Kidney (tissue), 14 donors: ENCODE measurements around the gene NSD1. TPM values are rescaled to one million over a fixed set of nuclear protein-coding genes. Genes with fewer than 3 reads are reported as not detected.

Experiments
- DNase-seq, 5 donors: peaks; one replicate each; pipeline ENCODE4 v3.0.0-alpha.2; 2013 to 2020
- FAIRE-seq: peaks from 2 replicates; lab custom pipeline; 2012; peaks lifted over from hg19 to GRCh38; lab: Jason Lieb, UNC
- H3K27ac ChIP-seq, 2 donors: one replicate each; pipeline ENCODE4 v1.7.0; 2013; ENCODE audit warnings: low read depth in 2 of 2, low read length in 2 of 2, inconsistent platforms in 1 of 2
- H3K27me3 ChIP-seq: one replicate; pipeline ENCODE4 v1.7.1; 2013; ENCODE audit warnings: low read length, inconsistent platforms; ENCODE audit not compliant: control insufficient read depth, insufficient read depth
- H3K36me3 ChIP-seq, 3 donors: one replicate each; pipeline versions ENCODE4 v1.7.0 to v1.7.1; 2013; ENCODE audit warnings: low read length in 3 of 3, control low read depth in 1 of 3, inconsistent platforms in 1 of 3; ENCODE audit not compliant: insufficient read depth in 3 of 3, control insufficient read depth in 2 of 3
- H3K4me1 ChIP-seq, 3 donors: one replicate each; pipeline versions ENCODE4 v1.7.0 to v1.7.1; 2013; ENCODE audit warnings: low read length in 3 of 3, inconsistent platforms in 1 of 3, low read depth in 1 of 3; ENCODE audit not compliant: control insufficient read depth in 2 of 3, insufficient read depth in 2 of 3
- H3K4me3 ChIP-seq, 3 donors: one replicate each; pipeline versions ENCODE4 v1.7.0 to v1.8.1; 2013; ENCODE audit warnings: low read length in 3 of 3, control low read depth in 1 of 3, inconsistent platforms in 1 of 3
- H3K9ac ChIP-seq, 3 donors: one replicate each; pipeline versions ENCODE4 v1.7.0 to v1.7.1; 2013; ENCODE audit warnings: low read length in 3 of 3, control low read depth in 1 of 3, inconsistent platforms in 1 of 3
- H3K9me3 ChIP-seq, 3 donors: one replicate each; pipeline versions ENCODE4 v1.7.0 to v1.7.1; 2013; ENCODE audit warnings: low read length in 3 of 3, control low read depth in 1 of 3, inconsistent platforms in 1 of 3; ENCODE audit not compliant: control insufficient read depth in 2 of 3, insufficient read depth in 1 of 3
- CTCF ChIP-seq: IDR thresholded peaks from 3 replicates; pipeline ENCODE4 v1.5.1; 2012; ENCODE audit warnings: mild to moderate bottlenecking, moderate library complexity, borderline replicate concordance; ENCODE audit not compliant: insufficient read depth; ENCODE audit errors: extremely low read depth
- intact Hi-C: fragments of 100-400 bp; cut with DNase I; formaldehyde crosslinking; loops from one replicate; pipeline ENCODE4 v1.11.1; 2022
- polyA plus RNA-seq: library from polyadenylated mRNA; stranded (reverse); fragments of 350-450 nt; fragmentation: Illumina TruSeq; extraction: RNeasy Lipid Tissue Mini Kit (QIAGEN cat#74804); gene quantifications from one replicate; pipeline ENCODE4 v1.2.3, GENCODE V29; 2014; ENCODE audit warnings: low read depth, low replicate concordance; ENCODE audit not compliant: insufficient read depth
- total RNA-seq: library from RNA; stranded (reverse); fragmentation: NEBNext Ultra II Directional; extraction: Animal tissue kit (Norgen Biotek cat#: 25700); gene quantifications from one replicate; pipeline ENCODE4 v1.2.1, GENCODE V29; 2021
- donor health status: control.
- donor health status: control.
- donor health status: control.
- donor health status: control.
- donor health status: control.
- donor health status: DM: yes; HTN: yes; CAD: no.
- donor health status: Normal renal cell carcinoma (clear cell type).

The NSD1 gene
- total and polyA plus RNA-seq, 2 donors from 2014 or later: 6.0 to 99.1 TPM

GRCh38 chr5:177183142-177183541 is 49.6 kb downstream of the NSD1 start:
- TF ChIP-seq CTCF: no peak
- Histone ChIP-seq H3K27ac (no peak overlapping the region), H3K4me1 (peaks cover 0 to 2% (median 0%) of the 10 kb centered on the region in 3 donors), H3K27me3 (no peaks in the 10 kb centered on the region), H3K9ac (no peak overlapping the region), H3K9me3 (no peaks in the 10 kb centered on the region), H3K4me3 (no peak overlapping the region), H3K36me3 (peaks cover 0 to 8% (median 0%) of the 10 kb centered on the region in 3 donors)
- intact Hi-C loops: no loop called here
- DNase-seq (no peak), FAIRE-seq (no peak)

GRCh38 chr5:177183766-177184360 is 50.3 kb downstream of the NSD1 start:
- no peaks in the 10 kb centered on the region for H3K27me3 ChIP-seq
- no peak for FAIRE-seq
- H3K36me3 ChIP-seq: peaks cover 0 to 8% (median 0%) of the 10 kb centered on the region in 3 donors
- H3K4me1 ChIP-seq: peaks cover 0 to 2% (median 0%) of the 10 kb centered on the region in 3 donors
- DNase-seq: no peak
- no peaks in the 10 kb centered on the region for H3K9me3 ChIP-seq
- no peak overlapping the region for H3K4me3 ChIP-seq
- no peak overlapping the region for H3K9ac ChIP-seq
- intact Hi-C loops: no loop called here
- no peak overlapping the region for H3K27ac ChIP-seq
- TF ChIP-seq CTCF: no peak

- no peak for TF ChIP-seq CTCF
- no peak for FAIRE-seq
These were observed 52.4 kb downstream of the NSD1 start for GRCh38 chr5:177185993-177186392.

More at GRCh38 chr5:177185993-177186392, 52.4 kb downstream of the NSD1 start:
- Histone ChIP-seq H3K27ac (no peak overlapping the region), H3K36me3 (peaks cover 0 to 8% (median 0%) of the 10 kb centered on the region in 3 donors), H3K9me3 (no peaks in the 10 kb centered on the region), H3K4me1 (no peaks in the 10 kb centered on the region), H3K9ac (no peak overlapping the region), H3K27me3 (no peaks in the 10 kb centered on the region), H3K4me3 (no peak overlapping the region)
- DNase-seq: no peak
- intact Hi-C loops: no loop called here
